SK-N-SH treated with all-trans-retinoic acid at 6 μM for 48 hours (cell line): ENCODE measurements around the gene GTF2F2.

ENCODE experiments used
- ATAC-seq: fragments of 200-7000 bp; cut with Tn5 transposase; 3 replicates; pipeline ENCODE4 v1.9.1; 2020; ENCODE audit warnings: mild to moderate bottlenecking, moderate library complexity
- ARNTL ChIP-seq: fragments of 450-650 bp; formaldehyde crosslinking; IDR thresholded peaks from 2 replicates; pipeline ENCODE4 v1.5.0; 2020; ENCODE audit warnings: low read depth, mild to moderate bottlenecking, moderate library complexity, borderline replicate concordance
- CREB5 ChIP-seq: fragments of 250-450 bp; sonication (Bioruptor Pico); IDR thresholded peaks from 2 replicates; pipeline ENCODE4 v1.5.1; 2020; ENCODE audit warnings: low read depth, mild to moderate bottlenecking, moderate library complexity
- ESRRG ChIP-seq: fragments of 250-450 bp; sonication (Bioruptor Pico); IDR thresholded peaks from 2 replicates; pipeline ENCODE4 v1.6.1; 2021; ENCODE audit warnings: mild to moderate bottlenecking
- GLIS3 ChIP-seq: fragments of 250-450 bp; sonication (Bioruptor Pico); IDR thresholded peaks from 2 replicates; pipeline ENCODE4 v1.5.0; 2020; ENCODE audit warnings: mild to moderate bottlenecking, moderate library complexity
- ISL1 ChIP-seq: fragments of 250-450 bp; sonication (Bioruptor Pico); IDR thresholded peaks from 2 replicates; pipeline ENCODE4 v2.1.2; 2022; ENCODE audit warnings: mild to moderate bottlenecking, moderate library complexity
- OSR1 ChIP-seq: fragments of 250-450 bp; sonication (Bioruptor Pico); IDR thresholded peaks from 2 replicates; pipeline ENCODE4 v1.8.0; 2022; ENCODE audit warnings: moderate library complexity, mild to moderate bottlenecking, inconsistent platforms
- PATZ1 ChIP-seq: fragments of 250-450 bp; sonication (Bioruptor Pico); IDR thresholded peaks from 2 replicates; pipeline ENCODE4 v1.8.0; 2020; ENCODE audit warnings: mild to moderate bottlenecking, moderate library complexity, borderline replicate concordance
- PPARA ChIP-seq: fragments of 250-450 bp; sonication (Bioruptor Pico); IDR thresholded peaks from 2 replicates; pipeline ENCODE4 v1.5.0; 2020; ENCODE audit warnings: mild to moderate bottlenecking, borderline replicate concordance
- RARB ChIP-seq: fragments of 250-450 bp; sonication (Bioruptor Pico); IDR thresholded peaks from 2 replicates; pipeline ENCODE4 v1.8.0; 2021; ENCODE audit warnings: mild to moderate bottlenecking, moderate library complexity
- TCF4 ChIP-seq: fragments of 250-450 bp; sonication (Bioruptor Pico); IDR thresholded peaks from 2 replicates; pipeline ENCODE4 v1.8.0; 2021; ENCODE audit warnings: mild to moderate bottlenecking, moderate library complexity, borderline replicate concordance
- TOX ChIP-seq: fragments of 250-450 bp; sonication (Bioruptor Pico); IDR thresholded peaks from 2 replicates; pipeline ENCODE4 v1.8.0; 2021; ENCODE audit warnings: mild to moderate bottlenecking, moderate library complexity, borderline replicate concordance
- ZC3H10 ChIP-seq: fragments of 250-450 bp; sonication (Bioruptor Pico); IDR thresholded peaks from 2 replicates; pipeline ENCODE4 v1.5.1; 2021; ENCODE audit warnings: mild to moderate bottlenecking, moderate library complexity
- ZFP3 ChIP-seq: fragments of 250-450 bp; sonication (Bioruptor Pico); IDR thresholded peaks from 2 replicates; pipeline ENCODE4 v1.5.0; 2020; ENCODE audit warnings: mild to moderate bottlenecking, moderate library complexity
- ZFP30 ChIP-seq: fragments of 450-650 bp; formaldehyde crosslinking; IDR thresholded peaks from 2 replicates; pipeline ENCODE4 v1.5.0; 2022; ENCODE audit warnings: mild to moderate bottlenecking, moderate library complexity
- ZNF565 ChIP-seq: fragments of 450-650 bp; formaldehyde crosslinking; conservative IDR thresholded peaks from 2 replicates; pipeline ENCODE4 v1.5.0; 2020; ENCODE audit warnings: low read depth, mild to moderate bottlenecking, moderate library complexity
- TF ChIP-seq, protein P1 (sequence below): fragments of 250-450 bp; sonication (Bioruptor Pico); IDR thresholded peaks from 2 replicates; pipeline ENCODE4 v1.8.0; 2021; ENCODE audit warnings: low read depth, mild to moderate bottlenecking, moderate library complexity, borderline replicate concordance
- TF ChIP-seq, protein P2 (sequence below): fragments of 250-450 bp; sonication (Bioruptor Pico); IDR thresholded peaks from 2 replicates; pipeline ENCODE4 v1.5.0; 2020; ENCODE audit warnings: mild to moderate bottlenecking, moderate library complexity

GTF2F2 gene

GRCh38 chr13:45219123-45219891, 99.0 kb downstream of the GTF2F2 start (continued):
- TF ChIP-seq PATZ1 (CRISPR knock-in tag): no peak
- TF ChIP-seq, protein P1, sequence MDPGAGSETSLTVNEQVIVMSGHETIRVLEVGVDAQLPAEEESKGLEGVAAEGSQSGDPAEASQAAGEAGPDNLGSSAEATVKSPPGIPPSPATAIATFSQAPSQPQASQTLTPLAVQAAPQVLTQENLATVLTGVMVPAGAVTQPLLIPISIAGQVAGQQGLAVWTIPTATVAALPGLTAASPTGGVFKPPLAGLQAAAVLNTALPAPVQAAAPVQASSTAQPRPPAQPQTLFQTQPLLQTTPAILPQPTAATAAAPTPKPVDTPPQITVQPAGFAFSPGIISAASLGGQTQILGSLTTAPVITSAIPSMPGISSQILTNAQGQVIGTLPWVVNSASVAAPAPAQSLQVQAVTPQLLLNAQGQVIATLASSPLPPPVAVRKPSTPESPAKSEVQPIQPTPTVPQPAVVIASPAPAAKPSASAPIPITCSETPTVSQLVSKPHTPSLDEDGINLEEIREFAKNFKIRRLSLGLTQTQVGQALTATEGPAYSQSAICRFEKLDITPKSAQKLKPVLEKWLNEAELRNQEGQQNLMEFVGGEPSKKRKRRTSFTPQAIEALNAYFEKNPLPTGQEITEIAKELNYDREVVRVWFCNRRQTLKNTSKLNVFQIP (CRISPR knock-in tag): no peak

- TF ChIP-seq RARB (CRISPR knock-in tag): peak; percentile 68; the same call in 1 of the 2 replicates
- TF ChIP-seq ISL1 (CRISPR knock-in tag): peak; percentile 72
- TF ChIP-seq PPARA (CRISPR knock-in tag): no peak
- TF ChIP-seq TOX (CRISPR knock-in tag): peak; percentile 67; the same call in 1 of the 2 replicates
- ATAC-seq: peak; percentile 57
Observed at GRCh38 chr13:45219938-45220375, 99.6 kb downstream of the GTF2F2 start.

DNA sequence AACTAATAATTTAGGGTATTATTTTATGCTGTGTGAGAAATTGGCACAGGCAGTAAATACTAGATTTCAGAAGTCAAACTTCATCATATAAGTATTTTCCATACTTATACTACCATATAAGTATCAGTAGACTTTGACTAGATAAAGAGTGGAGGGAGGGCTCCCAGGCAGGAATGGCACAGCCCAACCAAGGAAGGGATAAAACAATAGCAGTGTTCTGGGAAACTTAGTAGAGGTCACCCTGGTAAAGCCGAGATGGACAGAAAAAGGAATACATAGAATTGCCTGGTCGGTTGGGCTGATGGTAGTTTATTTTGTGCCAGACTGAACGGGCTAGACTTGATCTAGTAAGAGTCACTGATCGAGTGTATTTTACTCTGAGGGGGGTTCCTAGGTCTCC, 100.1 kb downstream of the GTF2F2 start:
- ATAC-seq: no peak
- TF ChIP-seq ZNF565 (CRISPR knock-in tag) (no peak), ZFP3 (CRISPR knock-in tag) (no peak), TCF4 (CRISPR knock-in tag) (no peak), GLIS3 (CRISPR knock-in tag) (no peak), OSR1 (CRISPR knock-in tag) (no peak), CREB5 (CRISPR knock-in tag) (no peak), ESRRG (CRISPR knock-in tag) (no peak), ARNTL (CRISPR knock-in tag) (no peak), PATZ1 (CRISPR knock-in tag) (no peak), ZC3H10 (CRISPR knock-in tag) (no peak)
- TF ChIP-seq, protein P2, sequence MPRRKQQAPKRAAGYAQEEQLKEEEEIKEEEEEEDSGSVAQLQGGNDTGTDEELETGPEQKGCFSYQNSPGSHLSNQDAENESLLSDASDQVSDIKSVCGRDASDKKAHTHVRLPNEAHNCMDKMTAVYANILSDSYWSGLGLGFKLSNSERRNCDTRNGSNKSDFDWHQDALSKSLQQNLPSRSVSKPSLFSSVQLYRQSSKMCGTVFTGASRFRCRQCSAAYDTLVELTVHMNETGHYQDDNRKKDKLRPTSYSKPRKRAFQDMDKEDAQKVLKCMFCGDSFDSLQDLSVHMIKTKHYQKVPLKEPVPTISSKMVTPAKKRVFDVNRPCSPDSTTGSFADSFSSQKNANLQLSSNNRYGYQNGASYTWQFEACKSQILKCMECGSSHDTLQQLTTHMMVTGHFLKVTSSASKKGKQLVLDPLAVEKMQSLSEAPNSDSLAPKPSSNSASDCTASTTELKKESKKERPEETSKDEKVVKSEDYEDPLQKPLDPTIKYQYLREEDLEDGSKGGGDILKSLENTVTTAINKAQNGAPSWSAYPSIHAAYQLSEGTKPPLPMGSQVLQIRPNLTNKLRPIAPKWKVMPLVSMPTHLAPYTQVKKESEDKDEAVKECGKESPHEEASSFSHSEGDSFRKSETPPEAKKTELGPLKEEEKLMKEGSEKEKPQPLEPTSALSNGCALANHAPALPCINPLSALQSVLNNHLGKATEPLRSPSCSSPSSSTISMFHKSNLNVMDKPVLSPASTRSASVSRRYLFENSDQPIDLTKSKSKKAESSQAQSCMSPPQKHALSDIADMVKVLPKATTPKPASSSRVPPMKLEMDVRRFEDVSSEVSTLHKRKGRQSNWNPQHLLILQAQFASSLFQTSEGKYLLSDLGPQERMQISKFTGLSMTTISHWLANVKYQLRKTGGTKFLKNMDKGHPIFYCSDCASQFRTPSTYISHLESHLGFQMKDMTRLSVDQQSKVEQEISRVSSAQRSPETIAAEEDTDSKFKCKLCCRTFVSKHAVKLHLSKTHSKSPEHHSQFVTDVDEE: no peak

- TF ChIP-seq, protein P1 (CRISPR knock-in tag): no peak
- TF ChIP-seq ZFP30 (CRISPR knock-in tag) (no peak), CREB5 (CRISPR knock-in tag) (no peak)
- no peak for ATAC-seq
Observed at GRCh38 chr13:45222516-45222915, 102.2 kb downstream of the GTF2F2 start.
